Progenitor cell of endocrine pancreas (in vitro differentiated cells): ENCODE data around the gene CDH11. TPM values are rescaled to one million over a fixed set of nuclear protein-coding genes. Genes with fewer than 3 reads are reported as not detected.
A peak's percentile ranks its signal among the peaks of the same experiment; 100 is the strongest.

Experiments used
- DNase-seq: peaks from one replicate; pipeline ENCODE4 v3.0.0; 2021; ENCODE audit warnings: low spot score; ENCODE audit not compliant: unreplicated experiment
- H3K27ac Mint-ChIP-seq: 2 replicates; pipeline ENCODE4 v1.8.0; 2021; ENCODE audit warnings: mild to moderate bottlenecking, moderate library complexity, mixed read lengths
- H3K27me3 Mint-ChIP-seq: 2 replicates; pipeline ENCODE4 v1.8.0; 2021; ENCODE audit warnings: mixed read lengths
- H3K36me3 Mint-ChIP-seq: 2 replicates; pipeline ENCODE4 v1.8.0; 2022; ENCODE audit warnings: mixed read lengths; ENCODE audit not compliant: insufficient read depth
- H3K4me1 Mint-ChIP-seq: 2 replicates; pipeline ENCODE4 v1.8.0; 2021; ENCODE audit warnings: low read depth, mixed read lengths
- H3K4me3 Mint-ChIP-seq: 2 replicates; pipeline ENCODE4 v1.8.0; 2021; ENCODE audit warnings: low read depth, mild to moderate bottlenecking, moderate library complexity, mixed read lengths
- H3K9me3 Mint-ChIP-seq: 2 replicates; pipeline ENCODE4 v1.8.0; 2021; ENCODE audit warnings: low read depth, mixed read lengths
- total RNA-seq: library from RNA; stranded (reverse); gene quantifications from 2 replicates; pipeline ENCODE4 v1.2.1, GENCODE V29; 2021
- TF ChIP-seq, protein P1 (sequence below): fragments of 200-600 bp; sonication (generic); IDR thresholded peaks from one replicate; pipeline ENCODE4 v1.5.0; 2021; ENCODE audit warnings: antibody characterized with exemption, mild to moderate bottlenecking; ENCODE audit not compliant: unreplicated experiment

The CDH11 gene
- total RNA-seq, 1 donor from 2014 or later, result 6.0 TPM

DNA sequence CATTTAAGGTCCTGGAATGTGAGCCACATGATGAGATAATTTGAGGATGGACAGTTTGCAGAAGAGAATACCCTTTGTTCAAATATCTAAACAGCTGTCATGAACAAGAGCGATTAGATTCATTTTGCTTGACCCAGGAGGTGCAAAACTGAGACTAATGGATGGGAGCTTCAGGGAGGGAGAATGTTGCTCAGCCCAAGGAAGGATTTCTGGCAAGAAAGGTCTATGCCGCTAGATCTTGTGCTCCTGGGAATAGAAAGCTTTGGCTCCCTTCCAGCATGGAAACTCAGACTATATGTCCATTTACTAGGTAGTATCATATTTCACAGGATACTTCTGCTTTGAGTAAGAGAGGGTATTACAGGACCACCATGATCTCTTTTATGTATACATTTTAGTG is 14.8 kb upstream of the CDH11 start:
- no peaks in the 10 kb centered on the region for H3K4me1 Mint-ChIP-seq
- no peak for DNase-seq
- no peaks in the 10 kb centered on the region for H3K9me3 Mint-ChIP-seq
- no peak overlapping the region for H3K4me3 Mint-ChIP-seq
- peaks cover 5% of the 10 kb centered on the region for H3K27me3 Mint-ChIP-seq
- TF ChIP-seq, protein P1, sequence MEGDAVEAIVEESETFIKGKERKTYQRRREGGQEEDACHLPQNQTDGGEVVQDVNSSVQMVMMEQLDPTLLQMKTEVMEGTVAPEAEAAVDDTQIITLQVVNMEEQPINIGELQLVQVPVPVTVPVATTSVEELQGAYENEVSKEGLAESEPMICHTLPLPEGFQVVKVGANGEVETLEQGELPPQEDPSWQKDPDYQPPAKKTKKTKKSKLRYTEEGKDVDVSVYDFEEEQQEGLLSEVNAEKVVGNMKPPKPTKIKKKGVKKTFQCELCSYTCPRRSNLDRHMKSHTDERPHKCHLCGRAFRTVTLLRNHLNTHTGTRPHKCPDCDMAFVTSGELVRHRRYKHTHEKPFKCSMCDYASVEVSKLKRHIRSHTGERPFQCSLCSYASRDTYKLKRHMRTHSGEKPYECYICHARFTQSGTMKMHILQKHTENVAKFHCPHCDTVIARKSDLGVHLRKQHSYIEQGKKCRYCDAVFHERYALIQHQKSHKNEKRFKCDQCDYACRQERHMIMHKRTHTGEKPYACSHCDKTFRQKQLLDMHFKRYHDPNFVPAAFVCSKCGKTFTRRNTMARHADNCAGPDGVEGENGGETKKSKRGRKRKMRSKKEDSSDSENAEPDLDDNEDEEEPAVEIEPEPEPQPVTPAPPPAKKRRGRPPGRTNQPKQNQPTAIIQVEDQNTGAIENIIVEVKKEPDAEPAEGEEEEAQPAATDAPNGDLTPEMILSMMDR, result no peak
- H3K27ac Mint-ChIP-seq, result no peak overlapping the region
- no peaks in the 10 kb centered on the region for H3K36me3 Mint-ChIP-seq

DNA sequence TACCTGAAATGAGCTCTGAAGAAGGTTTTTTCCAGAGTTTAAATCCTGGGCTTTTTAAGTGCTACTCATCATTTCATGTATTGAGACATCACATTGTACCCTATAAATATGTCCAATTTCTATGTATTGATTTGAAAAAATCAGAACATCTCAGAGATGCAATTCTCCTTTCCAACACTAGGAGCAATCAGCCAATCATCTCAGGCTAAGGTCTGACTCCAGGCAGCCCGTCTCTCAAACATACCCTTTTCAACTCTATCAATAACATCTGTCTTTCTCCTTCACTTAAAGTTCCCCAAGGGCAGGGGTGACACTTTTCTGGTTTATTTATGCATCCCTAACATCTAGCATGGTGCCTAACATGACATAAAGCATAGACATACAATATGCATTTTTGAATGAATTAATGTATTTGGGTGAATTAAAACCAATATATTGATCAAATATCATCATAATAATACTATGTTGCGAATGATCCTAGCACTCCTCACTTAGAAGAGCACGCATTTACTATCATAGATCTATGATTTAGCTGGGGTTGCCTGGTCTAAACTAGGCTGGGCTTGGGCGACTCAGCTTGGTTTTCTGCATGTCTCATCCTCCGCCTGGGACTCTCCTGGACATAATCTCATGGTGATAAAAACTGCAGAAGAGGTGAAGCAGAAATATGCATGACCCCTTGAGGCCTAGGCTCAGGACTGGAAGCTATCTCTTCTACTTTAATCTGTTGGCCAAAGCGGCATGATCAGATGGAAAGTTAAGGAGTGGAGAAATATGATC is 5.2 kb upstream of the CDH11 start:
- no peaks in the 10 kb centered on the region for H3K9me3 Mint-ChIP-seq
- H3K4me1 Mint-ChIP-seq, result peaks cover 7% of the 10 kb centered on the region
- no peak overlapping the region for H3K4me3 Mint-ChIP-seq
- peaks cover 47% of the 10 kb centered on the region for H3K27me3 Mint-ChIP-seq
- no peaks in the 10 kb centered on the region for H3K36me3 Mint-ChIP-seq
- TF ChIP-seq, protein P1, result peak; percentile 47
- no peak for DNase-seq
- H3K27ac Mint-ChIP-seq, result no peak overlapping the region

- no peak overlapping the region for H3K4me3 Mint-ChIP-seq
Observed at GRCh38 chr16:65125871-65126270, 4.0 kb upstream of the CDH11 start.

DNA sequence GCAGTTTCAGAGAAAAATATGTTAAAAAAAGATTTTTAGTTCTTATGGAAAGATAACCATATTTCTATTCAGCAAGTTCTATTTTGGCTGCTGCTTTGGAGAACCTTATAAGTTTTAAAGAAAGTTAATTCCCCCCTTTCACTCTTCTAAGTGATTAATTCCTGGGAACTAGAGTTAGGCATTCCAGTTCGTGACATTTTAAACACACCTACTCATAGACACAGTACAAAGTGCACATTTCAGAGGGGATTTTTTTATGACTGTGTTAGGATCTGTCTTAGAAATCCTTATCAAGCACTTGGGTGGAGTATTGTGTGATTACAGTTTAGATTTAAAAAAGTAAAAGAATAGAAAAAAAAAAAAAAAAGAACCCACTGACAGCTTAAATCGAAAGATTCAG is 3.5 kb upstream of the CDH11 start:
- peaks cover 50% of the 10 kb centered on the region for H3K27me3 Mint-ChIP-seq
- H3K36me3 Mint-ChIP-seq, result no peaks in the 10 kb centered on the region
- TF ChIP-seq, protein P1, result no peak
- no peak overlapping the region for H3K4me3 Mint-ChIP-seq
- no peak for DNase-seq
- peaks cover 9% of the 10 kb centered on the region for H3K4me1 Mint-ChIP-seq
- H3K9me3 Mint-ChIP-seq, result no peaks in the 10 kb centered on the region
- no peak overlapping the region for H3K27ac Mint-ChIP-seq

More at GRCh38 chr16:65125871-65126270, 4.0 kb upstream of the CDH11 start:
- Mint-ChIP-seq H3K36me3 (no peaks in the 10 kb centered on the region), H3K27me3 (peaks cover 45% of the 10 kb centered on the region), H3K4me1 (peaks cover 7% of the 10 kb centered on the region), H3K27ac (no peak overlapping the region), H3K9me3 (no peaks in the 10 kb centered on the region)
- TF ChIP-seq, protein P1, result no peak
- DNase-seq, result no peak

GRCh38 chr16:65124596-65124995 is 2.7 kb upstream of the CDH11 start:
- TF ChIP-seq, protein P1, result no peak
- no peaks in the 10 kb centered on the region for H3K9me3 Mint-ChIP-seq
- no peak overlapping the region for H3K27ac Mint-ChIP-seq
- no peak for DNase-seq
- H3K4me1 Mint-ChIP-seq, result peaks cover 11% of the 10 kb centered on the region
- no peak overlapping the region for H3K4me3 Mint-ChIP-seq
- no peaks in the 10 kb centered on the region for H3K36me3 Mint-ChIP-seq
- peaks cover 57% of the 10 kb centered on the region for H3K27me3 Mint-ChIP-seq
